NCI-H446 (cell line): ENCODE results near the gene COL25A1.
A peak's percentile ranks its signal among the peaks of the same experiment; 100 is the strongest.
"Not testable (repeated sequence)": the region's sequence is repeated elsewhere in the genome, so short reads cannot be mapped to it uniquely, and the experiment has no call there.

Source experiments
- DNase-seq, 2 experiments: peaks; one replicate each; lab custom pipeline; 2025; lab: John Stamatoyannopoulos, UW

Gene COL25A1

DNA sequence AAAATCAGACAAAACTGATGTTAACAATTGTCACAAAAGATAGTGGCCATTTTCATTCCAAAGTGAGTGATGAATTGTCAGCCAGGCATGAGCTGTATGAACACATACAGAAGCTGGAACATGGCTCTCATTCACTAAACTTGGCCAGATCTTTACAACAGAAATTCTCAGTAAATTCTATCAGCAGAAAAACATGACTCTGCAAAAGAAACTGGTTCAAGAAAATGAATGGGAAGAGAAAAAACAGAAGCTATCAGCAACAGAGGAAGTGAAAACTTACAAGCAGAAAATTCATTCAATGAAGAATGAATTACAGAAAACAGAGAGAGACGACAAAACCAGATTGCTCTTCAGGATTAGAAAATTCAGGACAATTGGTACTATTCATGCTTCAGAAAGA is 249.6 kb downstream of the COL25A1 start:
- no peak for DNase-seq

DNA sequence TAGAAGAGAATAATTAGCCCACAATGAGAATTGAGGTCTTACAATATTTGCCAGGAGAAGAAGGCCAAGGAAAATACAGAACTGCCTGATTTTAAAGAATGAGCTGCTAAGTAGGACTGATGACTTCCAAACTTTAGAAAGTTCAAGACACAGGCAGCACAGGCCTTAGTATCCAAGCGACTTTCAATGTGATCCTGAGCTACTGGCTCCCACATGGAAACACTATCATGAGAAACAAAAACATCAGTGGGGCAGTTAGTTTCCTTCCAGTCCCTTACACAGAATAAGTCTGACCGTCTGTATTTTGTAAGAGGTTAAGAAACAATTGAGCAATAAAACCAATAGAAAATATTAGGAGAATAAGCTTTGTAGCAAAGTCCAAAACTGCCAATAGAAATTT is 251.4 kb downstream of the COL25A1 start:
- DNase-seq = no peak

DNA sequence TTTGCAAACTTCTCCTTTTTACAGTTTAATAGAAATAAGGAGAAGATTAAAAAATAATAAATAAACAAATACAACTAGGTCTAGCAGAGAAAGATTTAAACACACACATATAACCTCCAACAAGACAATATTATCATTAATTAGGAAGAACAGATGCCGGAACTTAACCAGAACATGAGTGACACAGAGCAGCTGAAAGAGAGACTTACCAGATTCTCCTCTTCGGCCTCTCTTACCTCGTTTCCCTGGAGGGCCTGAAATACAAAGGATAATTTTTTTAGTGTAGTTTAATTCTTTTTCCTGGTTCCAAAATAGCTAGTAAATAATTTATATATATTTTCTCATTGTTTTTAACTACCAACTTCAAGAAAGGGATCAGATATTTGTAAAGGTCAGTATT is 252.5 kb downstream of the COL25A1 start:
- no peak for DNase-seq

DNA sequence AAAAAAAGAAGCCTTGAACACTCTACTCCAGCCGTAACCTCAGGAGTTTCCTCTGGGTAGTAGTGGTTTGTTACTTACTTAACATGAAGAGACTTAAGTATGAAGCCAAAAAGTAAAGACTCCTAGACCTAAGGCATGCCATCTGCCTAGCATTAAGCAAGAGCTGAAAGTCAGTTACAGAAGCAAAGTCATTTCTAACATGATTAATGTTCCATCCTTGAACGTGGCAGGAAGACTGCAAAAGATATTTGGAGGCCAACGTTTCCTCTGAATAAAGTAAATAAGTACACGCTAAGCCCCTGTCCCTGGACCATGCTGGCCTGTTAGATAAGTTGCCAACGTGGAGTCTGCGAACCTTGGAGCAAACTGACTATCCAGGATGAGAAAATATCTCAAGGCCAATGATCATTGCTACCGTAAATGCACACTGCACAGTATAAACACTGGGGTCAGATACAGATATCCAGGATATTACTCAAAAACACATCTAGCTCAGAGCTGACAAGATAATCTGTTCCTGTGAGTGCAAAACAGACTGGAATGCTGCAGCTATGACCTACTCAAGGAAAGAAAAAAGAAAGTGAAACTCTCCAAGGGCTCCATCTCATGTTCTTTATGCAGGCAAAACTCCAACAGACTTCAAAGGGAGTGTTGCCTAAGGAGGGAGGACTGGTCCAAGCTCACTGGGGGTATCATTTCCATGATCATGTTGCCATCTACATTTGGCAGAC is 255.8 kb downstream of the COL25A1 start:
- peak in 1 of 2 experiments; percentile 56 for DNase-seq

GRCh38 chr4:109044431-109044830 is 258.0 kb downstream of the COL25A1 start:
- no peak for DNase-seq

DNA sequence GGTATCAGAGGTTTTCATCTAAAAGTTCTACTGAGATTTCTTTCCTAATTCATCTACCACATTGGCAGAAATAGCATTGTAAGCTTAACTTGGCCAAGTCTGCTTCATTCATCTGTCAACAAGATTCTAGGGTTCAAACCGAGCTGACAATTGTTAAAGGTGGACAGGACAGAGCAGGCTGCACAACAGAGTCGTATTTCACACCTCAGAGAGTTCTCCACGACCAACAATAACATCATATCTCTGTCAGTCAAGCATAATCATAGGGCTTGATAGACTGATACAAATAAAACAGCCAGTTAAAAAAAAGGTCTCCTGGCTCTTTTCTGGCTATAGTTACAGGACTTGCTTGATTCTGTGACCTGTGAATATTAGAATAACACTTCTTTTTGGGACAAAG is 259.2 kb downstream of the COL25A1 start:
- DNase-seq = no peak

- no peak for DNase-seq
Measured at GRCh38 chr4:109041463-109042360, 260.7 kb downstream of the COL25A1 start.

DNA sequence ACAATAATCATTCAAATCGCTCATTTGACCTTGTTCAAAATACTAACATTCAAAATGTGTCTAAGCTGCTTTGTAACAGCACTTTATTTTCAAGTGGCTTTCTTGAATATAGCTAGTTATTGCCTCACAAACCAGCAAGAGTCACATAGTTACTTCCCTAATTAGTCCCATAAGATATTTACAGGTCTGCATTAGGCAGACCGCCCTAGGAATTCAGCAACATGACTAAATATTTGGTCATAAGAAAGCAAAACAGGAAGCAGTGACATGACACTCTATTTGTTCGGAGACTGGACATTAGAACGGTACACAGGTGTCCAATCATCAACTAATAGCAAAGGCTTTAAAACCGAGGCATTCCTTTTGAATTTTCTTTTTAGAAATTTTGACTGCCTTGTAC is 262.0 kb downstream of the COL25A1 start:
- no peak for DNase-seq

GRCh38 chr4:109037026-109037425 is 265.4 kb downstream of the COL25A1 start:
- DNase-seq = no peak

DNA sequence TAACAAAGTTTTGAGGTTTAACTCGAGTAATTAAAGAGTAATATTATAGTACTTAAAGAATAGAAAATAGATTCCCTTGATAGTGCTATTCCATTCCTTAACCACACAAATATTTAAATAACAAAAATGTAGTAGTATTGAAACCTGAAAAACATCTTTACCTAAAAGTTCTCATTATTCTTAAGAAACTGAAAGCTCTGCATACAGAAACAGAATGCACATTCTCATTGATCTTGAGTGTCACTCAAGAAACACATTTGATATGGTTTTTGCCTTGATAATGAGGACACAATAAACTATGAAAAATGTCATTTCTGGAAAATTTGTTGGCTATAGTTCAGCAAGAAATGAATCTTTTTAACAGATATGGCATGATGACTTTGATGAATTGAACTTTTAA is 268.5 kb downstream of the COL25A1 start:
- no peak for DNase-seq

DNA sequence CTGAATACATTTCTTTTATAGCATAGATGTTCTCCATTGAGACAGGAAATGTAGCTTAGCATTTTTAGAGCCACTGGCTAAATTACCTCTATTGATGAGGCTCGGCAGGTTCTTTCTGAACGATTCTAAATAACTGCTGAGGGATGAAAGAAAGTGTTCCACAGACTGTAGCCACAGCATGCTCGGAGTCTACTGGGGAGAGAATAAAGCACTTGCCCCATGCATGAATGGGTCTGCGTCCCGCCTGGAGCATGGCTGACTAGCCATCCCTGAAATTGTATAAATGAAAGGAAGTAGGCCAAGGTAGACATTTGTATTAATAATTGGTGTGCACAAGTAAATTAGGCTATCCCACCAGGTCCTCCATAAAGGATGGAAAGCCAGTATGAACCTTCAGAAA is 269.8 kb downstream of the COL25A1 start:
- no peak for DNase-seq

GRCh38 chr4:109029987-109030386 is 272.5 kb downstream of the COL25A1 start:
- DNase-seq = no peak

DNA sequence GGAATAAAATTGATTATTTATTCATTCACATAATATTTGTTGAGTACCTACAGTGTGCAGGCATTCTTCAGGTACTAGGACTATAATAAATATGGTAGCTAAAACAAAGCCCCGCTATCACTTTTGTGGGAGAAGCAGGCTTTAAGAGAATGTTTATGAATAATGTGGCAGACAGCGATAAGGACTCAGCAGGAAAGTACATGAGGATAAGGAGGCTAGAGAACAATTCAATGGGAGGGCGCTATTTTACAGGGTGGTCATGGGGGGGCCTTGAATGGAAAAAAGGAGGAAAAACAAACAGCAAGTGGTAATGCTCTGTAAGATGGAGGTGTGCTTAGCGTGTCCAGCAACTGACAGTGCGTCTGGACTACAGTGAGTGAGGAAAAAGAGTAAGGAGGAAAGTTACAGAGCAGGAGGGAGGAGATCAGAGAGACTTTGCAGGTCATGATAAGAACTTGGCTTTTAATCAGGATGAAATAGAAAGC is 275.4 kb downstream of the COL25A1 start:
- no peak for DNase-seq

- no peak for DNase-seq
Measured at GRCh38 chr4:109026588-109026987, 275.9 kb downstream of the COL25A1 start.

DNA sequence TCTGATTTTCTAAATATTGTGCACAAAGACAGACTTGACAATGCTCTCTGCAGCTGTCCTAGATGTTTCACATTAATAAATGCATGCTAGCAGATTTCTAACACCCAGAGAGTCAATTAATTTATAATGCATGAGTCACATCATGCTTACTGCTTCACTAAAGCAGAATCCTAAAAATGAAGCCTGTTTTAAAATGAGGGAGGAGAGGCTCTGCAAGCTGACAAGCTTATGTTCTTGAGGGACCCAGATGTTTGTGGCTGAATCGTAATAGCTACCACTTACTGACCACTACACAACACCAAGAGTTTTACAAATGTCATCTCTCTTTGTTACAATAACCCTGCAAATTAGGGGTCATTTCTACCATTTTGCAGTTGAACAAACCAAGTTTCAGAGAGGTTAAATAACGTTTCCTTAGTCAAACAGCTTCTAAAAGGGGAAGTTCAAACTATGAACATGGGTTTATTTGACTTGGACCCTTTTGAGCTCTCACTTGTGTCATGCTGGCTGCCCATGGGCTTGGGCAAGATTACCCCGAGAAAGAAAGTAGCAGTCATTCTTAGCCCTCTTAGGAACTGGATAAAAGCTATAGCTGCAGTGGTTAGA is 276.9 kb downstream of the COL25A1 start:
- DNase-seq = no peak

- no peak for DNase-seq
Measured at GRCh38 chr4:109022961-109023360, 279.5 kb downstream of the COL25A1 start.

- not testable (repeated sequence) for DNase-seq
Measured at GRCh38 chr4:109021630-109022029, 280.8 kb downstream of the COL25A1 start.

DNA sequence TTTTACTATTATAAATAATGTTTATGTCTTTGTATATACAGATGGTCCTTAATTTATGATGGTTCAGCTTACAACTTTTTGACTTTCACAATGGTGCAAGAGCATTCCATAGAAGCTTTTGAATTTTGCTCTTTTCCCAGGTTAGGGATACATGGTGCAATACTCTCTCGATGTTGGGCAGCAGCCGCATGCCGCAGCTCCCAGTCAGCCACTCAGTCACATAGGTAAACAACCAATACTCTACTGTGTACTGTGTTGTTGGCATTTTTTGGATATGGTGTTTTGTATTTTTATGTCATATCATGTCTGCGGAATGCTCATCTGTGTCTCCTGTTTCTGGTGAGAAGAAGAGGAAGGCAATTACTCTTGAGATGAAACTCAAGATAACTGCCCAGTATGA is 281.6 kb downstream of the COL25A1 start:
- DNase-seq = no peak

DNA sequence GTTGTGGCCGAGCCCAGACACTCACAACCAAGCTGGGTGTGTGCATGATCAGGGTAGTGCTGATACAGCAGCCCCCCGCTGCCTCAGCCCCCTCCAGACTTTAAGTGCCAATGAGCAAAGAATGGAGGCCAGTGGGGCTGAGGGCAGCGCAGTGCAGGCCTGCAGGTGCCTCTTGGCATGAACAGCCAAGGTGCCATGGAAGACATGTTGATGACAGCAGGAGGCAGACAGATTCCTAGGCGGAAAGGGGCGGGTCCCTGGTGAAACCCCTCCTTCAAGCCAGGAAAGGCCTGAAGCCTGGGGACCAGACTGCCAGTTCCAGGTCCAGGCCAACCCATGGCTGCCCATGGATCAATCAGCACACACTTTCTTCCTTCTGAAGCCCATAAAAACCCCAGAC is 286.3 kb downstream of the COL25A1 start:
- no peak for DNase-seq

GRCh38 chr4:109015413-109015810 is 287.0 kb downstream of the COL25A1 start:
- no peak for DNase-seq

DNA sequence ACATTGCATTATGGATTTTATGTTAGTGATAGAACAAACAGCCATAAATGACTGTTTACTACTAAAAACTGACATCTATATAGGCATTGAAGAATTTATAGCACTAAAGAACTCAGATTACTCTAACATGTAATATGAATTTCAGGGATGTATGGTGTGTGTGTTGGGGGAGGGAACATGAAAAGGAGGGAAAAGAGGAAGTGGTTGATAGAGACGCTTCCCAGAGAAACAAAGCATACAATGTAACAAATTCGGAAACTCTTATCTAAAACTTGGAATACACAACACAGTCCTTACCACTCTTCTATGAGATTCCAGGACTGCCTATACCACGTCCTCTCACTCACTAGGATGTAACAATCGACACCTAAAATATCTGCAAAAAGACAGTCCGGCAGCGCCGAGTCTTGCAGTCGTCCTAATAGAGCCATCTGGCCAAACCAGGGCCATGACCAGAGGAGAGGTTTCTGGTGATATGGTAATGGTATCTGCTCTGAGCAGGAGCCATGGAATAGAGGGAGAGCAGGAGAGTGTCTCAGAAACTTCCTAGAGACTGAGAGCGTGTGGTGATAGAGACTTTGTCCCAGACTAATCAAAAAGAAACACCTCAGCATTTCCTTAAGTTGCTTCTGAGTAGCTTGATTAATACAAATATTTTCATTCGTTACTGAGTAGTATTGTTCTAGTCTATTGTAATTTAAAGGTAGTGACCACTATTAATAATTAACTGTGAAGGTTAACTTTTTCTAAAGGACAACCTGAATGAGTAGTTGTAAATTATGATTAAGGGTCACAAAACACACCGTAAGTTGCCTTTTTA is 287.7 kb downstream of the COL25A1 start:
- no peak for DNase-seq
